GM23338 (cell line): ENCODE data around the gene MANBA. TPM values are rescaled to one million over a fixed set of nuclear protein-coding genes. Genes with fewer than 3 reads are reported as not detected.

Experiments
- ATAC-seq: fragments of 200-7000 bp; cut with Tn5 transposase; 3 replicates; pipeline ENCODE4 v1.9.1; 2020
- DNase-seq: peaks from one replicate; pipeline ENCODE4 v3.0.0-alpha.2; 2015; ENCODE audit warnings: low spot score
- H2AFZ ChIP-seq: fragments of 200-600 bp; sonication (generic); 2 replicates; pipeline ENCODE4 v1.8.0; 2016; ENCODE audit warnings: antibody characterized with exemption, mild to moderate bottlenecking, moderate library complexity
- H3F3A ChIP-seq: fragments of 200-600 bp; sonication (generic); replicated peaks from 2 replicates; pipeline ENCODE4 v1.8.0; 2017; ENCODE audit warnings: antibody characterized with exemption, mixed run types, low read depth
- H3K27ac ChIP-seq: fragments of 200-600 bp; sonication (generic); 2 replicates; pipeline ENCODE4 v1.6.1; 2016; ENCODE audit warnings: low read depth
- H3K27me3 ChIP-seq: fragments of 200-600 bp; sonication (generic); 2 replicates; pipeline ENCODE4 v1.8.0; 2016; ENCODE audit warnings: mild to moderate bottlenecking, mixed run types, moderate library complexity; ENCODE audit not compliant: insufficient read depth
- H3K36me3 ChIP-seq: fragments of 200-600 bp; sonication (generic); 2 replicates; pipeline ENCODE4 v1.8.0; 2016; ENCODE audit warnings: mild to moderate bottlenecking; ENCODE audit not compliant: insufficient read depth
- H3K4me1 ChIP-seq: fragments of 200-600 bp; sonication (generic); 2 replicates; pipeline ENCODE4 v1.8.0; 2016; ENCODE audit warnings: mild to moderate bottlenecking, moderate library complexity; ENCODE audit not compliant: insufficient read depth
- H3K4me2 ChIP-seq: fragments of 200-600 bp; sonication (generic); 2 replicates; pipeline ENCODE4 v1.7.1; 2017; ENCODE audit warnings: mixed run types
- H3K4me3 ChIP-seq: fragments of 200-600 bp; sonication (generic); 2 replicates; pipeline ENCODE4 v1.6.1; 2016; ENCODE audit warnings: mixed run types
- H3K79me2 ChIP-seq: fragments of 200-600 bp; sonication (generic); replicated peaks from 2 replicates; pipeline ENCODE4 v1.8.0; 2017; ENCODE audit warnings: mild to moderate bottlenecking; ENCODE audit not compliant: insufficient read depth
- H3K9me2 ChIP-seq: fragments of 200-600 bp; sonication (generic); 2 replicates; pipeline ENCODE4 v1.8.0; 2017; ENCODE audit not compliant: insufficient read depth
- H4K20me1 ChIP-seq: fragments of 200-600 bp; sonication (generic); replicated peaks from 2 replicates; pipeline ENCODE4 v1.8.0; 2017; ENCODE audit warnings: mild to moderate bottlenecking; ENCODE audit not compliant: insufficient read depth
- H3K27ac Mint-ChIP-seq: 2 replicates; pipeline ENCODE4 v1.8.0; 2020; ENCODE audit warnings: inconsistent platforms, mild to moderate bottlenecking, moderate library complexity, mixed read lengths
- H3K27me3 Mint-ChIP-seq: 3 replicates; pipeline ENCODE4 v1.8.0; 2022; ENCODE audit warnings: low read depth, mild to moderate bottlenecking, moderate library complexity, mixed read lengths, inconsistent platforms; ENCODE audit not compliant: insufficient read depth, poor library complexity
- H3K36me3 Mint-ChIP-seq: 3 replicates; pipeline ENCODE4 v1.8.0; 2021; ENCODE audit warnings: low read depth, mild to moderate bottlenecking, inconsistent platforms, moderate library complexity, mixed read lengths
- H3K4me1 Mint-ChIP-seq: 3 replicates; pipeline ENCODE4 v1.8.0; 2020; ENCODE audit warnings: mild to moderate bottlenecking, inconsistent platforms, mixed read lengths
- H3K4me3 Mint-ChIP-seq: 3 replicates; pipeline ENCODE4 v1.8.0; 2021; ENCODE audit warnings: moderate library complexity, mild to moderate bottlenecking, inconsistent platforms, mixed read lengths
- H3K9me3 Mint-ChIP-seq: 3 replicates; pipeline ENCODE4 v1.8.0; 2020; ENCODE audit warnings: moderate library complexity, mild to moderate bottlenecking, inconsistent platforms, mixed read lengths
- CREB1 ChIP-seq: fragments of 250-450 bp; sonication (Bioruptor Pico); IDR thresholded peaks from 2 replicates; pipeline ENCODE4 v1.5.0; 2020; ENCODE audit warnings: low read depth, mild to moderate bottlenecking, moderate library complexity
- CTCF ChIP-seq, 2 experiments: fragments of 200-600 bp in 1 of 2; sonication (generic) in 1 of 2; conservative IDR thresholded peaks; 2 replicates each; pipeline versions ENCODE4 v1.5.1 to v1.6.1; 2016 to 2017; ENCODE audit warnings: antibody characterized with exemption in 2 of 2, low read depth in 2 of 2, mild to moderate bottlenecking in 2 of 2, moderate library complexity in 1 of 2
- ETS1 ChIP-seq: IDR thresholded peaks from 2 replicates; pipeline ENCODE4 v1.6.1; 2016; ENCODE audit warnings: antibody characterized with exemption
- EZH2 ChIP-seq: fragments of 200-600 bp; sonication (generic); IDR thresholded peaks from one replicate; pipeline ENCODE4 v1.8.0; 2017; ENCODE audit warnings: antibody characterized with exemption, mild to moderate bottlenecking, low read depth; ENCODE audit not compliant: unreplicated experiment
- JUNB ChIP-seq: IDR thresholded peaks from one replicate; pipeline ENCODE4 v1.6.1; 2016; ENCODE audit warnings: antibody characterized with exemption; ENCODE audit not compliant: unreplicated experiment
- ZNF114 ChIP-seq: fragments of 250-450 bp; sonication (Bioruptor Pico); IDR thresholded peaks from 2 replicates; pipeline ENCODE4 v1.5.0; 2020; ENCODE audit warnings: mild to moderate bottlenecking, moderate library complexity
- ZNF331 ChIP-seq: fragments of 250-450 bp; sonication (Bioruptor Pico); IDR thresholded peaks from 2 replicates; pipeline ENCODE4 v1.5.0; 2020; ENCODE audit warnings: low read depth, mild to moderate bottlenecking, moderate library complexity
- ZNF462 ChIP-seq: fragments of 250-450 bp; sonication (Bioruptor Pico); IDR thresholded peaks from 2 replicates; pipeline ENCODE4 v1.5.0; 2020; ENCODE audit warnings: mild to moderate bottlenecking, moderate library complexity
- polyA plus RNA-seq: library from polyadenylated mRNA; unstranded; fragments of >200 nt; fragmentation: Nextera tagmentation; extraction: Ambion mirVana; gene quantifications from 2 replicates; pipeline ENCODE4 v1.2.1, GENCODE V29; 2016
- total RNA-seq: library from RNA; depleted of rRNA; stranded (reverse); fragments of >200 nt; shearing (Covaris generic); gene quantifications from 2 replicates; pipeline ENCODE4 v1.2.3, GENCODE V29; 2014

The MANBA gene
- total and polyA plus RNA-seq, 2 experiments from 2014 or later = 13.2 to 54.3 TPM

GRCh38 chr4:102592256-102592655 lies 168.5 kb downstream of the MANBA start (continued):
- no peak for TF ChIP-seq ZNF462 (CRISPR knock-in tag)

GRCh38 chr4:102589743-102590142 lies 171.0 kb downstream of the MANBA start:
- no peak for TF ChIP-seq ETS1
- no peak for TF ChIP-seq JUNB
- TF ChIP-seq EZH2 = no peak
- TF ChIP-seq ZNF114 = no peak
- no peak for TF ChIP-seq CREB1 (CRISPR knock-in tag)
- no peak for TF ChIP-seq ZNF331
- no peak for TF ChIP-seq CTCF (conservative IDR thresholded peaks at IDR 0.05; ENCODE audit: low read depth in 2 of 2)

More at GRCh38 chr4:102589743-102590142, 171.0 kb downstream of the MANBA start:
- H3K27ac Mint-ChIP-seq = no peak overlapping the region
- no peaks in the 10 kb centered on the region for H4K20me1 ChIP-seq
- peaks cover 3% of the 10 kb centered on the region; the same call in 2 of the 3 replicates for H3K36me3 Mint-ChIP-seq
- no peak overlapping the region for H3K4me3 ChIP-seq
- H3K9me3 Mint-ChIP-seq = peaks cover 3% of the 10 kb centered on the region; the same call in 2 of the 3 replicates
- H3K4me1 Mint-ChIP-seq = no peaks in the 10 kb centered on the region
- DNase-seq (no peak), ATAC-seq (no peak)
- H3K79me2 ChIP-seq = no peaks in the 10 kb centered on the region
- H3F3A ChIP-seq = no peaks in the 10 kb centered on the region
- no peaks in the 10 kb centered on the region for H3K4me1 ChIP-seq
- H3K36me3 ChIP-seq = no peaks in the 10 kb centered on the region
- H3K9me2 ChIP-seq = no peaks in the 10 kb centered on the region
- no peak overlapping the region for H3K27ac ChIP-seq
- no peaks in the 10 kb centered on the region for H3K27me3 Mint-ChIP-seq
- H3K4me2 ChIP-seq = no peak overlapping the region
- no peak overlapping the region for H3K4me3 Mint-ChIP-seq
- H2AFZ ChIP-seq = no peak overlapping the region
- H3K27me3 ChIP-seq = no peaks in the 10 kb centered on the region
